GM19351 (cell line): ENCODE results near the gene CAND2.
"Not testable (repeated sequence)": the region's sequence is repeated elsewhere in the genome, so short reads cannot be mapped to it uniquely, and the experiment has no call there.

ENCODE experiments used
- ATAC-seq: cut with Tn5 transposase; IDR thresholded peaks from one replicate; pipeline ENCODE4 v1.9.1; 2021; ENCODE audit warnings: mild to moderate bottlenecking, moderate library complexity; ENCODE audit not compliant: unreplicated experiment

CAND2 gene

DNA sequence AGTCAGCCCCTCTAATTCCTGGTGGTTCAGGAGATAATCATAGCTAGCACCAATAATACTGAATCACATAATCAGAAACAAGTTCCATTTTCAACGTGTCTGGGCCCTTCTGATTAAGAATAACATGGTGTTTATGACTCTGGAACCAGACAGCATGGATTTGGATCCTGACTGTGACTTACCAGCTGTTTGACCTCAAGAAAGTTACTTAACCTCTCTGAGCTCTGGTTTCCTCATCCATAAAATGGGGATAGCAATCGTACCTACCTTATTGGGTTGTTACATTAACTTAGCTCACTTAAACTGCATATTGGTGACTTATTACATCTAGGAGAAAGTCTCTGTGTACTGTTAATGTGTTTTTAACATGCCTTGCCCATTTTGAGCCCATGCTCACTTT, 26.7 kb upstream of the CAND2 start:
- ATAC-seq = no peak

DNA sequence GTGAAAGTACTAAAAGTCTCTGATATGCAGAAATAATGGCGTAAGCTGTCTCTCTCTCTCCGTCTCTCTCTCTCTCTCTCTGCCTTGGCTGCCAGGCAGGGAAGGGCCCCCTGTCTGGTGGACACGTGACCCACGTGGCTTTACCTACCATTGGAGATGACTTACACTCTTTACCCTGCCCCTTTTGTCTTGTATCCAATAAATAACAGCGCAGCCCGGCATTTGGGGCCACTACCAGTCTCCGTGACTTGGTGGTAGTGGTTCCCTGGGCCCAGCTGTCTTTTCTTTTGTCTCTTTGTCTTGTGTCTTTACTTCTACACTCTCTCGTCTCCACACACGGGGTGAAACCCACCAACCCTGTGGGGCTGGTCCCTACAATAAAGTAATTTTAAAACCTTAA, 25.2 kb upstream of the CAND2 start:
- ATAC-seq = no peak

DNA sequence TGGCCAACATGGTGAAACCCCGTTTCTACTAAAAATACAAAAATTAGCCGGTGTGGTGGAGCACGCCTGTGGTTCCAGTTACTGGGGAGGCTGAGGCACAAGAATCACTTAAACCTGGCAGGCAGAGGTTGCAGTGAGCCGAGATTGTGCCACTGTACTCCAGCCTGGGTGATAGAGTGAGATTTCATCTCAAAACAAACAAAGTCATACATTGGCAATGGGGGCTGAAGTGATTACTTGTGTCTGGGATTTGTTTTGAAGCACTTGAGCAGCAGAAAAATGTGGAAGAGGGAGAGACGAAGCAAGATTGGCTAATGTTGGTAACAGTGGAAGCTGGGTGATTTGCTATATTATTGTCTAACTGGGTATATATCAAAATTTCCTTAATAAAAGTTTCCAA, 24.0 kb upstream of the CAND2 start:
- no peak for ATAC-seq

DNA sequence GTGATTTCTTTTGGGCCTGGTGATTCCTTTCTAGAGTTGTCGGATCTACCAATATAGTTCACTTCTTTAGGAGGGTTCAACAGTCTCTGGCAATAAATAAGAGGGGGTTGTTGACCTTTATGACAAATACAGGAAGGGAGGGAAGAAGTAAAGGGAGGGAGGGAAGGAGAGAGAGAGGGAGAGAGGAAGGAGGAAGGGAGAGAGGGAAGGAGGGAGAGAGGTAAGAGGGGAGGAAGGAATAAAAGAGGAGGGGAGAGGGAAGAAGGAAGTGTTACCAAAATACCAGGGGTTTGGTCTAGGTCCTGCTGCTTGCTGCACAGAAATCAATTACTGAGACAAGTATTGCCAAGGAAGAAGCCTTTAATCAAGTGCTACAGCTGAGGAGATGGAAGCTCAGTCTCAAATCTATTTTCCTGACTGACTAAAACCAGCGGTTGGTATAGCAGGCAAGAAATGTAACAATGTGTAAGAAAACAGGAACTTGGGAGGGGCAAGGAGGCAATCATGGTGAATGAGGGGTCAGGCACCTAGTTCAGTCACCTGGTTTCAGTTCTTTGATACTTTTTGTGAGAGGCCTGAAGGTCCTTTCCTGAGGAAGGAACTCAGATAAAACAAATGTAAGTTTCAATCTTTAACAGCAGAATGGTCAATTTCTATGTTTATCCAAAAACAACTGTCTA, 23.3 kb upstream of the CAND2 start:
- ATAC-seq = no peak

DNA sequence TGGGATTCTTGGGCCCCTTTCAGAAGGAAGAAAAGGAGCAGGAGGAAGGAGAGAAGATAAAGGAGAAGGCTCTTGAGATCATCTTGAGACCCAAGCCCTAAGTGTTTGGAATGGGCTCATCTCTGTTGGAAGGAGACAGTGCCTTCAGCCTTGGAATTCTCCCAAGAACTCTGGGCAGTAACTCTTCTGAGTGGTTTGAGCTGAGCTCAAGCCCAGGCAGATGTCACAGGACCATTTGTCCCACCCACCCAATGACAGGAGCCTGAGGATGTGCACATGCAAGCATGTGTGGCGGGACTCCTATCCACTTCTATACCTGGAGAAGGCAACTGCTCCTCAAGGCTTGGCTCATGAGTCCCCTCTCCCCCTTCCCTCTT, 22.8 kb upstream of the CAND2 start:
- ATAC-seq = no peak

DNA sequence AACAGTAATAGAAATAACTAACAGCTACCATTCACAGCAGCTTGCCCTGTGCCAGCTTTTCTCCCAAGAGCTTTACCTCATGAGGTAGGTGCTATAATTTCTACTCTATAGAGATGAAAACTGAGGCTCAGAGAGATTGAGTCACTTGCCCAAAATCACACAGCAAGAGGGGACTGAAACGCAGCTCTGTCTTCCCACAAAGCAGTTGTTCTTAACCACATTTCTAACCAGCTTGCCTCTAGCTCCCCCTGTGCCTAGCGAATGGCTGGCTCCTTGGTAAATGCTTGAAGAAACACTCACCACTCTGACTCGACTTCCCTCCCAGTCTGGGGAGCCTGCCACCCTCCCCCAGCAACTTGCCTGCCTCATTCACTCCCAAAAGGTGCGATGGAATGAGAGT, 21.9 kb upstream of the CAND2 start:
- no peak for ATAC-seq

DNA sequence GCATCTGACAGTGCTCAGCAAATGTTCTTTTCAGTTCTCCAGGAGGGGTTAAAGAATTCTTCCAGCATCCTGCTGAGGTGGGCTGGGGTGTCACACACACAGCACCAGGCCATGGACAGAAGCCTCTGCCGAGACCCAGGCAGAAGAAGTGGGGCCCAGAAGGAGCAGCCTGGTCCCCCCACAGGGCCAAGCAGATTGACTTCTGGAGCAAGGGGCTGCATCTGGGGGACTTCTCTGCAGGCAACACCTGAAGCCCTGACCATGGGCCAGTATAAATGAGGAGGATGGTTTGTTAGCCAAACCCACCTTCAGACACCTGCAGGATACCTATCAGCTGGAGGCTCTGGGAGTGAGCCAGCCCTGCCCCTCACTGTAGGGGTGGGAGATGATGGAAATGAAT, 21.3 kb upstream of the CAND2 start:
- ATAC-seq = no peak

DNA sequence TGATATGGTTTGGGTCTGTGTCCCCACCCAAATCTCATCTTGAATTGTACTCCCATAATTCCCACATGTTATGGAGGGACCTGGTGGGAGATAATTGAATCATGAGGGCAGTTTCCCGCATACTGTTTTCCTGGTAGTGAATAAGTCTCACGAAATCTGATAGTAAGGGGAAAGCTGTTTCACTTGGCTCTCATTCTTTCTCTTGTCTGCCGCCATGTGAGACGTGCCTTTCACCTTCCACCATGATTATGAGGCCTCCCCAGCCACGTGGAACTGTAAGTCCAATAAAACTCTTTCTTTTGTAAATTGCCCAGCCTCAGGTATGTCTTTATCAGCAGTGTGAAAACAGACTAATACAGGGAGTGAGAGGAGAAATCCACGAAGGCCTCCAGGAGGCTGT, 20.5 kb upstream of the CAND2 start:
- ATAC-seq = not testable (repeated sequence)

DNA sequence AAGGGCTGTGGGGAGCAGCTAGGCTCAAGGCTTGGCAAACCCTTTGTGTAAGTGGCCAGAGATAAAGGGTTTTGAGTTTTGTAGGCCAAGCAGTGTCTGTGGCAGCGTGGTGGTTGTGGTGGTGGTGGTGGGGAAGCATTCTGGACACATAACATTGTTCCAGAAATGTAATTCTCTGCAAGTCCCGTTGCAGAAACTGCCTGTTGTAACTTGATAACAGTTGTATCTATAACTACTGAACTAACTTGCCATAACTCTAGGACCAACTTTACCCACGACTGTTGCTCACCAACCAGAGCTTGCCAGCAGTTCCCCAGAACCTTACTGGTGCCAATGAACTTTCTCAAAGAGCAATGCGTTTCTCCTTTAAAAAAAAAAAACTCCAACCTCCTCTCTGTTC, 19.3 kb upstream of the CAND2 start:
- no peak for ATAC-seq

DNA sequence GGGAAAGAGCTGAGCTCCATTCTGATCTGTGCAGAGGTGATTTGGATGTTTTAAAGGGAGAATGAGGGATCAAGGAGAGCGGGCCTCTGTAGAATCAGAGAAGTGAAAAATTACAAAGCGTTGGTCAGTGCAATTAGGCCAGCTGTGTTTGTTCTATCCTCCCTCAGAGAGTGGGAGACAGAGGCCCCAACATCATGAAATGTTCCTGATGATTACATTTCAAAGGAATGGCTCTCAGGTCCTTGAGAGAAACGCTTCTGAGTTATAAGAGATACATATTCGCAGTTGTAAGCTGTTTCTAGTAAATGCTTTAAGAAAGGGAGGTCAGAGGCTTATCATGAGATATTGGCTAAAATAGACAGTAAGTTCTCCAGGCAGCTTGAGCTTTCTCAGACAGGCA, 15.7 kb upstream of the CAND2 start:
- ATAC-seq = no peak

DNA sequence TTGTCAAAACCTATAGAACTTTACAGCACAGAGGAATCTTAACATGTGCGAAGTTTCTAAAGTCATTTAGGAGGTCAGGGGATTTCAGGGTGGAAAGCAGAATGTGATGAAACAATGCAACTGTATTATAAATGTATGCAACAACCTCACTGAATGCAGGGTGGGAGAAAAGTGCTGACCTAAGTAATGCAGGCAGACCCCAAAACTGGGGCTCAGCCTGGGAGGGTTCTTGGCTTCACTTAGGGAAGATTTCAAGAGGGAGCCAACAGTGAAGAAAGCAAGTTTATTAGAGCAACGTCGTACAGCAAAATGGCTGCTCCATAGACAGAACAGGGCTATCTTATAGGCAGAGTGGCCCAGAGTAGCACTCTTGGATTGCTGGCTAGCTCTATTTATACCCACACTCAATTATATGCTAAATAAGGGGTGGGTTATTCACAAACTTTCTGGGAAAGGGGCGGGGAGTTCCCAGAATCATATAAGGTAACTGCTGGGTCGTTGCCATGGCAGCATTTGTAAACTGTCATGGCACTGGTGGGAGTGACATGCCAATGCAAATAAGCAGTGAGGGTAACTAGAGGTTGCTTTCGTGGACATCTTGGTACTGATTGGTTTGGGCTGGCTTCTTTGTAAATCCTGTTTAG, 14.2 kb upstream of the CAND2 start:
- no peak for ATAC-seq

DNA sequence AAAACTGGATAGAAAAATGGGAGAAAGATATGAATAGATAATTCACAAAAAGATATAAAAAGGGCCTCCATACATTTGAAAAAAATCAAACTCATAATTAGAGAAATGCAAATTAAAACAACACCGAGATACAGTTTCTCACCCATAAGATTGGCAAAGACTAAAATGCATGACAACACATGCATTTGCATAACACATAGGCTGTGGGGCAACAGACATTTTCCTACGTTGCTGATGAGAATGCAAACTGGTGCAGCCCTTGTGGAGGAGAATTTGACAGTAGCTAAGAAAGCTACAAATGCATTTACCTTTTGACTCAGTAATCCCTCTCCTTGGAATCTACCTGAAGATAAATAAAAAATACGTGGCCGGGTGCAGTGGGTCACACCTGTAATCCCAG, 11.4 kb upstream of the CAND2 start:
- ATAC-seq = no peak

DNA sequence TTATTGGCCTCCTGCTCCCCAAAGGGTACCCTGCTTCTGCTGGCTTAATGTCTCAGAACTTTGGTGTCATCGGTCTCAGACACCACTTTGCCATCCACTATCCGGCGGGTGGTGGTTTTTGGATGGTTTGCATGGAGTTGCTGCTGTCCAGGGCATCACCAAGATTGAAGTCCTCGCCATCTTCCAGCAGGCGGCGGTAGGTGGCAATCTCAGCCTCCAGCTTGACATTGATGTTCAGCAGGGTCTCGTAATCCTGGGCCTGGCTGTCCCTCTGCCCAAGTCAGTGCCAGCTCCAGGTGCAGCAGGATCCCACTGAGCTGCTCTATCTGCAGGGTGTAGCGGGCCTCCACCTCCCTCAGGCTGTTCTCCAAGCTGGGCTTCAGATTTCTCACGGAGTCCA, 9.1 kb upstream of the CAND2 start:
- ATAC-seq = not testable (repeated sequence)

DNA sequence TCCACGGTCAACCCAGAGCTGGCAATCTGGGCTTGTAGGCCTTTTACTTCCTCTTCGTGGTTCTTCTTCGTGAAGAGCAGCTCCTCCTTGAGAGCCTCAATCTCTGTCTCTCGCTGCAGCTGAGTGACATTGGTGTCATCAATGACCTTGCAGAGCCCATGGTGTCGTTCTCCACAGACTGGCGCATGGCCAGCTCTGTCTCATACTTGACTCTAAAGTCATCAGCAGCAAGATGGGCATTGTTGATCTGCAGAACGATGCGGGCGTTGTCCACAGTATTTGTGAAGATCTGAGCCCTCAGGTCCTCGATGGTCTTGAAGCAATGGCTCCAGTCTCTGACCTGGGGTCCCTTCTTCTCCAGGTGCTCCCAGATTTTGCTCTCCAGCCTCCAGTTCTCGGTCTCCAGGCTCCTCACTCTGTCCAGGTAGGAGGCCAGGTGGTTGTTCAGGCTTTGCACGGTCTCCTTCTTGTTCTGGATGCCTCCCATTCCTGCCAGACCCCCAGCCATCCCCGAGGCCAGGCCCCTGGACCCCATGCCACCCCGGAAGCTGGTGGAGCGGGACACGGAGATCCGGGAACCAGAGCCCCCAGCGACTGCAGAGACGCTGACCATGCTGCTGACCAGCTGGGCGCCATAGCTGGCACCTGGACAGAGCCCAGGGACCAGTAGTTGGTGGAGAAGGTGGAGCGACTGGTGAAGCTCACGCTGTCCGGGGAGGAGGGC, 8.4 kb upstream of the CAND2 start:
- ATAC-seq = not testable (repeated sequence)

DNA sequence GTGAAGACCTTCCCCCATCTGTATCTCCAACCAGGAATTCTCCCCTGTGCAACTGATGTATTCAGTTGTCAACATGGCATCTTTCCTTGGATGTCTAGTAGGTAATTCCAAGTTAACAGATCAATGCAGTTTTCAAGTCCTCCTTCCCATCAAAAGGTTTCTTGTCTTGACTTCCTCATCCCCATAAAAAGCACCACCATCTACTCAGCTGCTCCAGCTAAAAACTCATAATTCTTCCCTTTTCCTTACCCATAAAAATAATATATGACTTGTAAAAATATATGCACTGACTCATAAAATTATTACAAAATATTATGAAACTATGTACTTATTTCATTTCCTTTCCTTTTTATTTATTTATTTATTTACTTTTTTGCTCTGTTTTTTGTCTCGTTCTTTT, 5.0 kb upstream of the CAND2 start:
- ATAC-seq = no peak

DNA sequence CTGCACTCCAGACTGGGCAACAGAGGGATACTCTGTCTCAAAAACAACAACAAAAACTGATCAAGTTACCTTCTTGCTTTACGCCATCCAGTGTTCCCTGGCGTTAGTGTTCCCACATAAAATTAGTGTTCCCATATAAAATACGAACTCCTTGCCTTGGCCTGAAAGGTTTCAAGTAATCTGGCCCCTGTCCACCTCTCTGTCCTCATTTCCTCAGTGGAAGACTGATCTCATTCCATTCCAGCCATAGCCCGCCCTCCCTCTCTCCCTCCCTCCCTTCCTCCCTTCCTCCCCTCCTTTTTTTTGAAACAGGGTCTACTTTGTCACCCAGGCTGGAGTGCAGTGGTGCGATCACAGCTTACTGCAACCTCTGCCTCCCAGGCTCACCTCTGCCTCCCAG, 2.8 kb upstream of the CAND2 start:
- no peak for ATAC-seq

DNA sequence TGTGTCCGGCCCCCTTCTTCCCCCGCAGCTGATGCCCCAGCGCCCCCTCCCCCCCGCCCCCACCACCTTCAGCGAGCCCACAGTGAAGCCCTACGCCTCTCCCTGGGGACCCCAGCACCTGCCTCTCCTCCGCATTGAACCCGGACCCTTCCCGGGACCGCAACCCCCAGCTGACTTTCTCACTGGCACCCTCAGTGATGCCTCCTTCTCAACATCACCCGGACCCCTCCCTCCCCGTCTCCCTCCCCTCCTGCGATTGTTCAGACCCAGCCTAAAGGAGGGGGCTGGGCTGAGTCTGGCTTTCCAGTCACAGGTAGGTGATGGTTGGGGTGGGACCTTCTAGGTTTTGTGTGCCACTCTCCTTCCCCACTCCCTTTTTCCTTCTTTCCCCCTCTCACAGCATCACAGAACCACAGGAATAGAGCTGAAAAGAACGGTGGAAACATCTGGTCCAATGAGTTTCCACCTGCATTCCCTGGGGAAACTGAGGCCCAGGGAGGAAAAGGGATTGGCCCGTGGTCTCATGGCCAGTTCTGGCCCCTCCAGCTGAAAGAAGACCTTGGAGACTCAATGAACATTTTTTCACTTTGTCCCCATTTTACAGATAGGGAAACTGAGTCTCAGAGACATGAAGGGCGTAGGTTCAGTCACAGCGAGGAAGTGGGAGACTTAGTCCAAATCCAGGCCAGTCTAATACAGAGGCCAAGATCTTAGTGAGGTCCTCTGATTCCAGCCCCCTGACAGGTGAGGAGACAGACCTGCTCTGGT, 828 bp downstream of the CAND2 start:
- no peak for ATAC-seq

DNA sequence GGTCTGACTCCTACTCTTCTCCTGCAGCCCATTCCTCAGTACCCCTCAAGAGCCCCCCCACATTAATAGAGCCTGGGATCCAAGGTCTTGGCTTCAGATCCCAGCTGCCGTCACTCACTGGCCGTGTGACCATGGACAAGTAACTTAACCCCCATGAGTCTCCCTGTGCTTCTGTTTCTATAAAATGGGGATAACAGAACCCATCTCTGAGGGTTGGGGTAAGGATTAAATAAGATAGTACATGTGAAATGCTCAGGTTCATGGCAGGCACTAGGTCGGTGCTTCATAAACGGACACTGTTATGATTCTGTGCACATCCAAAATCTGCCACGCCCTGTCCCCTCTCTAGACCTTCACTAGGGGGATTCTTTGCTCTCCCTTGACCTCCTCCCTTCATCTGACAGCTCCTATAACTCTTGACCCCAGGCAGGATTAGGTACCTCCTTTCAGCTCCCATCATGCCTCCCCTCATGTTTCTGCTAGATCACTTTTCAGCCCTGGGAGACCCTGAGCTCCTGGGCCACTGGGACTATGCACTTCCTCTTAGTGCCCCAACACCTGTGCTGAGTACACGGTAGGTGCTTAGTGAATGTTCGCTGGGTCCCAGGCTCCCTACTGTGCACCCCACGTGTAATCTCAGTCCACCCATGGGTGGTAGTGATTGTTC, 1.5 kb downstream of the CAND2 start:
- ATAC-seq = no peak

DNA sequence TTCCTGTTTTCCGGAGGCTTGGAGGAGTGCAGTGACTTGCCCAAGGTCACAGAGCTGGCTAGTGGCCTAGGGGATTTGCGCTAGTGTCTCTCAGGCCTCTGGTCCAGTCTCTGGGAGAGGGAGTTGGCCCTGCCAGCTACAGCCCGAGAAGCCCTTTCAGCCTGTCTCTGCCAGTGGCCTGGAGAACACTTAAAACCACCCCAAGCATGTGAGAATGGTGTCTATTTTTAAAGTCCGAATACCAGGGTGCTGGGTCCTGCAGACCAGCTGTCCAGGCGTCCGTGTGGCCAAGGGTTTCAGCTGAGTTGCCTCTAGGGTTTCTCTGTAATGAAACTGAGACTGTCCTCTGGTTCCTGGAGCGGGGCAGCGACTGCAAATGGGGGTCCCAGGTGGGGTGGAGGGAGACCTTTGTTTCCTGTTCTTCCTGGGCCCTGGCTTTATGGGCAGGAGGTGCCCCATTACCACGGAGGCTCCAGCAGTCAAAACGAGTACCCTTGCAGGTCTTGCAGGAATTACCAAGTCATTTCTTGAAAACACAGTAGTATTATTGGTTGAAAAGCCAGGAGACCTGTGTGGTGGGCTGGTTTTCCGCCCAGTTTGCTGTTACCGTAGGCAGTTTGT, 2.2 kb downstream of the CAND2 start:
- ATAC-seq = no peak

DNA sequence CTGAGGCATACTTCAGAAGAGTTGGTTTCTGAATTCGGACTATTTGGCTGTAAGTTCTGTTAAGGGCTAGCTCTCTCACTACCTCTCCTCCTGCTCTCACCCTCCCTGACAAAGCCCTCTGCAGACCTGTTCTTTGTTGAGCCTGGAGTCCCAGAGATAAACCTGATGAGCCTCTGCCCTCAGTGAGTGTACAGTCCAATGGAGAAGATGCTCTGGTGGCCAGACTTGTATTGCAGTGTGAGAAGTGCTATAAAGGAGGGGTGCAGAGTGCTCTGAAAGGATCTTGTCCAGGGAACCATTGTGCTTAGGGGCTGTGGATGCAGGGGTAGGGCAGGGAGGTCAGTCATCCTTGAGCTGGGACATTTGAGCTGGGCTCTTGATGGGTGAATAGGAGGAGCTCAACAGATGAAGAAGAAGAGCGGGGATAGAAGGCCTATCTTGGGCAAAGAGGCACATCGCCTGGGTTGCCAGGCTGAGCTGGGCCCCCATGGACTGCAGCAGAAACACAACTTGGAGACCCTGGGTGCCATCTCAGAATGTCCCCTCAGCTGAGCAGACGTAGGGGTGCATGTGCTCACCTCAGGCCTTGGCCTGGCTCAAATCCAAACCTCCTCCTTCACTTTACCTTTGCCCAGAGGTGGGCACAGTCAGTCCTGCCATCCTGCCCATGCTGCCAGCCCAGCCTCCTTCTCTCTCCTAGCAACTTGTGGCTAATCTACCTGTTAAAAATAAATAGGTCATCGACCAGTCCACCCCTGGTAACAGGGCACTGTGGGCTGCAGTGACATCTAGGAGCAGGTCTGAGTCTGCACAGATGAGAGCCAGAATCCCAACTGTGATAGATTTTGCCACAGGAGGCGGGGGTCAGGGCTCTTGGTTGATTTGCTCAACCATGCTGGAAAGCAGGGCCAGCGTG, 3.3 kb downstream of the CAND2 start:
- ATAC-seq = no peak
